Measurements from ENCODE around the gene DCC. TPM values are rescaled to one million over a fixed set of nuclear protein-coding genes. Genes with fewer than 3 reads are reported as not detected.
A peak's percentile ranks its signal among the peaks of the same experiment; 100 is the strongest.

Gene DCC
- total RNA-seq, 1 experiment from 2014 or later = 0.72 TPM

DNA sequence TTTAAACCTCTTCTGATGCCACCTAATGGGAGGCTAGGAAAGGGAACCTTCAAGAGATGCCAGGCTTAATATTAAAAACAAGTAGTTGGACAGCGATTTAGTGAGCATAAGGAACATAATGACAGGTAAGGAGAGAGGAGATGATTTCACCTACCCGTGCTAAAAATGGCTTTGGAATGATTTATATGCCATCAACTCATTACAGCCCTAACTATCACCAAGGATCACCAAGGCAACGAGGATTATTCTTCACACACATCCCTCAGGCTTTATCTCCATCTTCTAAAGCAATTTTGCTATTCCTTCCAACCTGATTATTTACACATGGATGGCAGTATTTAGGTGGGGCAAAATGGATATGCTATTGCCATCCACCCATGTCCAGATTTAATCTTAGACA is 237.8 kb downstream of the DCC start (continued):
- TF ChIP-seq, protein P1, sequence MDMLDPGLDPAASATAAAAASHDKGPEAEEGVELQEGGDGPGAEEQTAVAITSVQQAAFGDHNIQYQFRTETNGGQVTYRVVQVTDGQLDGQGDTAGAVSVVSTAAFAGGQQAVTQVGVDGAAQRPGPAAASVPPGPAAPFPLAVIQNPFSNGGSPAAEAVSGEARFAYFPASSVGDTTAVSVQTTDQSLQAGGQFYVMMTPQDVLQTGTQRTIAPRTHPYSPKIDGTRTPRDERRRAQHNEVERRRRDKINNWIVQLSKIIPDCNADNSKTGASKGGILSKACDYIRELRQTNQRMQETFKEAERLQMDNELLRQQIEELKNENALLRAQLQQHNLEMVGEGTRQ (CRISPR knock-in tag; IDR thresholded peaks at IDR 0.05) = no peak
- TF ChIP-seq MYBL2 (CRISPR knock-in tag; IDR thresholded peaks at IDR 0.05) = no peak

DNA sequence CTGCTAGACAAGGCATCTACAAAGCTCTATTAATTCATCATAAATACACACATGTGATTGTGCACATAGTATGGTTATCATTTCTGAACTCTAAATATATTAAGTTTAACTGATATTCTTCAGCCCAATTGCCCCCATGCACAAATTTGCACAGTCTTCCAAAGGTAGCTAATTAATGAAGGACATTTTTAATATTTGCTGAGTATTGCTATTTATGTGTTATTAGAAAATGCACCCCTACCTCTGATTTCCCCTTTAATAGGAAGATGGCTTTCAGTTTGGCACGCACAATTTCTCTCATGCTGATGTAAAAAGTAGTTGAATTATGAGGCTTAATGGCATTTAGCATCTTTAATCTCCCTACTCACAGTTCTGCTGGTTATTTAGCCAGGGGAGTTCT is 242.1 kb downstream of the DCC start:
- Mint-ChIP-seq H3K4me3 (no peak overlapping the region), H3K27me3 (ENCODE audit: low read depth) (no peaks in the 10 kb centered on the region), H3K9me3 (0 out of 2 replicates have a peak, but pooled peaks cover 3% of the 10 kb centered on the region), H3K4me1 (no peaks in the 10 kb centered on the region), H3K36me3 (no peaks in the 10 kb centered on the region), H3K27ac (no peak overlapping the region)
- TF ChIP-seq, protein P2, sequence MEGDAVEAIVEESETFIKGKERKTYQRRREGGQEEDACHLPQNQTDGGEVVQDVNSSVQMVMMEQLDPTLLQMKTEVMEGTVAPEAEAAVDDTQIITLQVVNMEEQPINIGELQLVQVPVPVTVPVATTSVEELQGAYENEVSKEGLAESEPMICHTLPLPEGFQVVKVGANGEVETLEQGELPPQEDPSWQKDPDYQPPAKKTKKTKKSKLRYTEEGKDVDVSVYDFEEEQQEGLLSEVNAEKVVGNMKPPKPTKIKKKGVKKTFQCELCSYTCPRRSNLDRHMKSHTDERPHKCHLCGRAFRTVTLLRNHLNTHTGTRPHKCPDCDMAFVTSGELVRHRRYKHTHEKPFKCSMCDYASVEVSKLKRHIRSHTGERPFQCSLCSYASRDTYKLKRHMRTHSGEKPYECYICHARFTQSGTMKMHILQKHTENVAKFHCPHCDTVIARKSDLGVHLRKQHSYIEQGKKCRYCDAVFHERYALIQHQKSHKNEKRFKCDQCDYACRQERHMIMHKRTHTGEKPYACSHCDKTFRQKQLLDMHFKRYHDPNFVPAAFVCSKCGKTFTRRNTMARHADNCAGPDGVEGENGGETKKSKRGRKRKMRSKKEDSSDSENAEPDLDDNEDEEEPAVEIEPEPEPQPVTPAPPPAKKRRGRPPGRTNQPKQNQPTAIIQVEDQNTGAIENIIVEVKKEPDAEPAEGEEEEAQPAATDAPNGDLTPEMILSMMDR (IDR thresholded peaks at IDR 0.05) = no peak
- TF ChIP-seq, protein P3, sequence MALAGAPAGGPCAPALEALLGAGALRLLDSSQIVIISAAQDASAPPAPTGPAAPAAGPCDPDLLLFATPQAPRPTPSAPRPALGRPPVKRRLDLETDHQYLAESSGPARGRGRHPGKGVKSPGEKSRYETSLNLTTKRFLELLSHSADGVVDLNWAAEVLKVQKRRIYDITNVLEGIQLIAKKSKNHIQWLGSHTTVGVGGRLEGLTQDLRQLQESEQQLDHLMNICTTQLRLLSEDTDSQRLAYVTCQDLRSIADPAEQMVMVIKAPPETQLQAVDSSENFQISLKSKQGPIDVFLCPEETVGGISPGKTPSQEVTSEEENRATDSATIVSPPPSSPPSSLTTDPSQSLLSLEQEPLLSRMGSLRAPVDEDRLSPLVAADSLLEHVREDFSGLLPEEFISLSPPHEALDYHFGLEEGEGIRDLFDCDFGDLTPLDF (CRISPR knock-in tag; IDR thresholded peaks at IDR 0.05) = no peak
- TF ChIP-seq SMAD4 (CRISPR knock-in tag; IDR thresholded peaks at IDR 0.05) = no peak
- no peak for TF ChIP-seq GABPB1 (CRISPR knock-in tag; IDR thresholded peaks at IDR 0.05)
- TF ChIP-seq FOXK1 (CRISPR knock-in tag; IDR thresholded peaks at IDR 0.05) = no peak
- TF ChIP-seq, protein P4, sequence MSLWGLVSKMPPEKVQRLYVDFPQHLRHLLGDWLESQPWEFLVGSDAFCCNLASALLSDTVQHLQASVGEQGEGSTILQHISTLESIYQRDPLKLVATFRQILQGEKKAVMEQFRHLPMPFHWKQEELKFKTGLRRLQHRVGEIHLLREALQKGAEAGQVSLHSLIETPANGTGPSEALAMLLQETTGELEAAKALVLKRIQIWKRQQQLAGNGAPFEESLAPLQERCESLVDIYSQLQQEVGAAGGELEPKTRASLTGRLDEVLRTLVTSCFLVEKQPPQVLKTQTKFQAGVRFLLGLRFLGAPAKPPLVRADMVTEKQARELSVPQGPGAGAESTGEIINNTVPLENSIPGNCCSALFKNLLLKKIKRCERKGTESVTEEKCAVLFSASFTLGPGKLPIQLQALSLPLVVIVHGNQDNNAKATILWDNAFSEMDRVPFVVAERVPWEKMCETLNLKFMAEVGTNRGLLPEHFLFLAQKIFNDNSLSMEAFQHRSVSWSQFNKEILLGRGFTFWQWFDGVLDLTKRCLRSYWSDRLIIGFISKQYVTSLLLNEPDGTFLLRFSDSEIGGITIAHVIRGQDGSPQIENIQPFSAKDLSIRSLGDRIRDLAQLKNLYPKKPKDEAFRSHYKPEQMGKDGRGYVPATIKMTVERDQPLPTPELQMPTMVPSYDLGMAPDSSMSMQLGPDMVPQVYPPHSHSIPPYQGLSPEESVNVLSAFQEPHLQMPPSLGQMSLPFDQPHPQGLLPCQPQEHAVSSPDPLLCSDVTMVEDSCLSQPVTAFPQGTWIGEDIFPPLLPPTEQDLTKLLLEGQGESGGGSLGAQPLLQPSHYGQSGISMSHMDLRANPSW (CRISPR knock-in tag; conservative IDR thresholded peaks at IDR 0.05; ENCODE audit: low read depth) = no peak
- no peak for TF ChIP-seq ZNF671 (CRISPR knock-in tag; IDR thresholded peaks at IDR 0.05)
- no peak for TF ChIP-seq IRF2 (CRISPR knock-in tag; IDR thresholded peaks at IDR 0.05; ENCODE audit: borderline replicate concordance, low read depth)
- TF ChIP-seq, protein P1 (CRISPR knock-in tag; IDR thresholded peaks at IDR 0.05) = no peak
- ATAC-seq (no peak), DNase-seq (ENCODE audit: low spot score) (no peak)
- ChIA-PET CTCF (interaction anchor here (0.8 to 1.1 kb wide), 4 partner anchors 12 to 288 kb away, joined by 3 to 4 read pairs (median 3); no protein-coding TSS in a partner anchor), POLR2A (no interaction called here)

DNA sequence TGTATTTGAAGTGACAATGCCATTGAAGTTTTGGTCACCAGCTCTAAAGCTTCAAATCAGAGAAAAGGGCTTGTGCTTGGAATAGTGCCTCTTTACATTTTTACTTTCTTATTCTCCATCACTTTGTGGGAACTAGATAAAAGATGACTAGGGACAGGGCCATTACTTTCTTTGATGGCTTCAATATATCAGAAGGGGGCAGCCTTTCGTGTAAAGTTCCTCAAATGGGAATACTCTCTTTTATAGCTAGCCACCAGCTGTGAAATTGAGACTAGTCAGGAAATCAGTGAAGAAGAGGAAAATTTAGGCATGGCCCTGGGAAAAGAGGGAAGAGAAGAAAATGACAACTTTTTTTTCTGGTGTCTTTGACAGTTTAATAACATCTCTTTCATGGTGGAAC is 242.5 kb downstream of the DCC start:
- ChIA-PET CTCF (interaction anchor here (0.6 to 1.1 kb wide), 6 partner anchors 11 to 287 kb away, joined by 3 to 4 read pairs (median 3); no protein-coding TSS in a partner anchor), POLR2A (no interaction called here)
- DNase-seq (ENCODE audit: low spot score) = no peak
- Mint-ChIP-seq H3K36me3 (no peaks in the 10 kb centered on the region), H3K4me1 (no peaks in the 10 kb centered on the region), H3K4me3 (no peak overlapping the region), H3K9me3 (peaks cover 6% of the 10 kb centered on the region), H3K27ac (no peak overlapping the region), H3K27me3 (ENCODE audit: low read depth) (no peaks in the 10 kb centered on the region)
- TF ChIP-seq, protein P5, sequence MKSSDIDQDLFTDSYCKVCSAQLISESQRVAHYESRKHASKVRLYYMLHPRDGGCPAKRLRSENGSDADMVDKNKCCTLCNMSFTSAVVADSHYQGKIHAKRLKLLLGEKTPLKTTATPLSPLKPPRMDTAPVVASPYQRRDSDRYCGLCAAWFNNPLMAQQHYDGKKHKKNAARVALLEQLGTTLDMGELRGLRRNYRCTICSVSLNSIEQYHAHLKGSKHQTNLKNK (CRISPR knock-in tag; IDR thresholded peaks at IDR 0.05) = no peak
- TF ChIP-seq, protein P6, sequence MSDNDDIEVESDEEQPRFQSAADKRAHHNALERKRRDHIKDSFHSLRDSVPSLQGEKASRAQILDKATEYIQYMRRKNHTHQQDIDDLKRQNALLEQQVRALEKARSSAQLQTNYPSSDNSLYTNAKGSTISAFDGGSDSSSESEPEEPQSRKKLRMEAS (CRISPR knock-in tag; IDR thresholded peaks at IDR 0.05) = no peak
- TF ChIP-seq NR2C2 (CRISPR knock-in tag; IDR thresholded peaks at IDR 0.05) (no peak), GTF2I (CRISPR knock-in tag; conservative IDR thresholded peaks at IDR 0.05) (no peak)
- ATAC-seq = 0 out of 2 replicates have a peak, but pooled peaks have one; percentile 53
